ENCODE data around the gene RAP1GAP2. TPM values are rescaled to one million over a fixed set of nuclear protein-coding genes. Genes with fewer than 3 reads are reported as not detected.
"Not testable (repeated sequence)": the region's sequence is repeated elsewhere in the genome, so short reads cannot be mapped to it uniquely, and the experiment has no call there.

RAP1GAP2 gene
- polyA plus RNA-seq, 4 donors: 17.6 to 32.1 (median 25.0) TPM

DNA sequence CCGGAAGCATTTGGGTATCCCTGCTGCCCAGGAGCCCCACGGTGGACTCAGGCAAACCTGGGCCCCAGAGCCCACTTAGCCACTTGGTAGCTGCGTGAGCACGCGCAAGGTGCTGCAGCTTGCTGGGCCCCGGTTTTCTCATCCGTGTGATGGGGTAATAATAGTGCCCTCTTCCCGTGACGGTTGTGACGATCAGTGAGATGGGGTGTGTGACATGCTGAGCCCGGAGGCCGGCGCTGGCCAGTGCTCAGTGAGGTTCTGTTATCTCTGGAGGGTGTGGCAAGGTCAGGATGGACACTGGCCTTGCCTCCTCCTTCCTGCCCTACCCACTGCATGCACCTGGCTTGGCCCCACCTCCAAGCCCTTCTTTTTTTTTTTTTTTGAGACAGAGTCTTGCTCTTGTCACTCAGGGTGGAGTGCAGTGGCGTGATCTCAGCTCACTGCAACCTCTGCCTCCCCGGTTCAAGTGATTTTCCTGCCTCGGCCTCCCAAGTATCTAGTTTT lies 82.6 kb downstream of the RAP1GAP2 start:
- DNase-seq (ENCODE audit: low read depth in 4 of 4, low spot score in 2 of 4): no peak

DNA sequence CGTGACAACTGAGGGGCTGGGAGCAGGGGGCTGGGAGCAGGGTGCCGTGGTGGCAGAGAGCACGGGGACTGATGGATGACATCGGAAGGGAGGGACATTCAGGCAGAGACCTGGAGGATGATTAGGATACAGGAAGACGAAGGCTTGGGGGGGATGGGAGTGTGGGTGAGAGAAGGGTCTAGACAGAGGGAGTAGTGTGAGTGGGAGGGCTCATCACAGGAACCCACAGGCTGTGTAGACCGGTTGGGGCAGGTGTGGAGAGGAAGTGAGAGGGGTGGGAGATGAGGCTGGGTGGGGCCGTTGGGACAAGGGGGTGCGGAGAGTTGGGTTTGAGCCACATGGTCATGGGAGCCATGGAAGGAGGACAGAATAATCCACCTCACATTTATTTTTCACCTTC lies 83.8 kb downstream of the RAP1GAP2 start:
- DNase-seq (ENCODE audit: low read depth in 4 of 4, low spot score in 2 of 4): no peak

DNA sequence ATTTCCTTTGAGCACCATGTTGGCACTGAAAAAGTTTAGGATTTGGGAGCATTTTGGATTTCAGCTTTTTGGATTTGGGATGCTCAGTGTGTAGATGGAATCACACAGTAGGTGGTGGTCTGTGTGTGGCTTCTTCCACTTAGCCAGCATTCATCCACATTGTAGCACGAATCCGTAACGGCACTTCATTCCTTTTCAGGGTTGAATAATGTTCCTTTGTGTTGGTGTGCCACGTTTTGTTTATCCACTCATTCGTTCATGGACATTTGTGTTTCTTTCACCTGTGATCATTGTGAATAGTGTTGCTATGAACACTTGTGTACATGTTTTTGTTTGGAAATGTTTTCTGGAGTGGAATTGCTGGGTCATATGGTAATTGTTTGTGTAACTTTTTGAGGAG lies 85.1 kb downstream of the RAP1GAP2 start:
- DNase-seq (ENCODE audit: low read depth in 4 of 4, low spot score in 2 of 4): no peak

DNA sequence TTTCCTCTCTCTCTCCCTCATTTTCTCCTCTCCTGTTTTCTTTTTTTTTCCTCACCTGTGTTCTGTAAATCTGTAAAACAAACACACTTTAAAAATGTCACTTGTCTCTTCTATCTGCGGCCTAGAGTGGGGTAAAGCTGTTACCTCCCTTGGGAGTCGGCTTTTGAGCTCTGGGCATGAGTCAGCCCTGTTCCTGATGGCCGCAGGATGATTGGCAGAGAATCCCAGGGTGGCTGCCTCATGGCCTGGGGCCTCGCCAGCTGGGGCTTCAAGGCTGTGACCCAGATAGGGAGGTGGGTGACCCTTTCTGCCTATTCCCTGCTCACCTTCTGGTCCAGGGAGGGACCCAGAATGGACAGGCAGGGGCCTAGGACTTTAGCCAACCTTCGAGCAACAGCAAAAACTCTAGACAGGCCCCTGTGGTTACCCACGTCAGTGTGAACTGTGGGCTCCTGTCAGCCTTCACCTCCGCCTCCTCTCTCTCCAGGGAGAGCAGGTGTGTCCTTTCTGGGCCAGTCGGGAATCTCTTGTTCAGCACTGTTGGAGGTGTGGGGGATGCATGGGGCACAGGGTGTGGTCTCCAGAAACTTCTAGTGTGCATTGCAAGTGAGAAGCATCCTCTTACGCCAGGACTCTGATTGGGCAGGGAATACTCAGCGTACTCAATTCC lies 87.4 kb downstream of the RAP1GAP2 start:
- no peak for DNase-seq (ENCODE audit: low read depth in 4 of 4, low spot score in 2 of 4)

DNA sequence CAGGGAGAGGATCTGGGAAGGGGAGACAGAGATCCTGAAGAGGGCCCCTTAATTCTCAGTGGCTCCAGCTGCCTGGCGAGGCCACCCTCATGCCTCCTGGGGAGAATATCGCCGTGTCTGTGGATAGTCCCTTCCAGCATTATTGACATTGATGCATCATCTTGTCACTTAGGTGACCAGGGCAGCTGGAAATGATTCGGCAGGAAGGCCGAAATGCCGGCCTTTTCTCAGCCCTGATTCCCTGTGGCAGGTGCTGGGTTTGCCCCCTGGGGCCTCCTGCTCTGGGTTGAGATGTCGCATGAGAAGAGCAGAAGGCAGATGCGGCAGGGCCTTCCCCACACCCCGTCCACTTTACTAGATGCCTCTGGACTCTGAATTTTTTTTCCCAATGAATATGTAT lies 89.5 kb downstream of the RAP1GAP2 start:
- no peak for DNase-seq (ENCODE audit: low read depth in 4 of 4, low spot score in 2 of 4)

DNA sequence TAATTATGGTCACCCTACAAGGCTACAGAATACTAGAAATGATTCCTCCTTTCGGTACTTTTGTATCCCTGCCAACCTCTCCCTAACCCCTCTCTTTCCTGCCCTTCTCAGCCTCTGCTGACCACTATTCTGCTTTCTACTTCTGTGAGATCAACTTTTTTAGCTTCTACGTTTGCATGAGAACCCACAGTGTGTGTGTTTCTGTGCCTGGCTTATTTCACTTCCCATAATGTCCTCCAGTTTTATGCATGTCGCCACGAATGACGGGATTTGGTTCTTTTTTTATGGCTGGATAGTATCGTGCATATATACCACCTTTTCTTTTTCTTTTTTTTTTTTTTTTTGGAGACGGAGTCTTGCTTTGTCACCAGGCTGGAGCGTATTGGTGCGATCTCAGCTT lies 92.1 kb downstream of the RAP1GAP2 start:
- DNase-seq (ENCODE audit: low read depth in 4 of 4, low spot score in 2 of 4): no peak

DNA sequence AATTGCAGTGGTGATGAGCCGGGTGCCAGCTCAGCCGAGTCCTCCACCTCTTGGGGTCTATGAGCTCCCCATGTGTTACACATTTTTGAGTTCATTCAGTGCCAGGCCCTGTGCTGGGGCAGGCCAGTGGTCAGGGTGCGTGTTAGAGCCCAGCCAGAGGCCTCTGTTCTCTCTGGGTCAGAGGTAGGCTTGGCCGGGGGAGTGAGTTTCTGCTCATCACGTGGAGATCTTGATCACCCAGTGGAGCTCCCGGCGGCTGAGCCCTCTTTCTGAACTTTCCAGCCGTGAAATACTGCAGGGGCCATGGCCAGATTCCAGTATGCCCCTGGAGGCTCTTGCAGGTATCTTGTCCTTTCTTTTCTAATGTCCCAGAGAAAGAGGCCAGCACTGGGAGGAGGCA lies 93.0 kb downstream of the RAP1GAP2 start:
- no peak for DNase-seq (ENCODE audit: low read depth in 4 of 4, low spot score in 2 of 4)

DNA sequence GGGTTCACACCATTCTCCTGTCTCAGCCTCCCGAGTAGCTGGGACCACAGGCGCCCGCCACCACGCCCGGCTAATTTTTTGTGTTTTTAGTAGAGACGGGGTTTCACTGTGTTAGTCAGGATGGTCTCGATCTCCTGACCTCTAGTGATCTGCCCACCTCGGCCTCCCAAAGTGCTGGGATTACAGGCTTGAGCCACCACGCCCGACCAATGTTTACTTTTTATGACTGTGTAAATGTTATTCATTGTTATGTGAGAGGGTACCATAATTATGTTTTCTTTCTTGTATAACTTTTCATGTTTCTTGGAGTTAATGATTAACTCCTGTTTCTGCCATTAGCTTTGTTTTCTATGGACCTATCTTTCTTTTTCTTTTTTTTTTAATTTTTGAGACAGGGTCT lies 94.5 kb downstream of the RAP1GAP2 start:
- DNase-seq (ENCODE audit: low read depth in 4 of 4, low spot score in 2 of 4): not testable (repeated sequence)

DNA sequence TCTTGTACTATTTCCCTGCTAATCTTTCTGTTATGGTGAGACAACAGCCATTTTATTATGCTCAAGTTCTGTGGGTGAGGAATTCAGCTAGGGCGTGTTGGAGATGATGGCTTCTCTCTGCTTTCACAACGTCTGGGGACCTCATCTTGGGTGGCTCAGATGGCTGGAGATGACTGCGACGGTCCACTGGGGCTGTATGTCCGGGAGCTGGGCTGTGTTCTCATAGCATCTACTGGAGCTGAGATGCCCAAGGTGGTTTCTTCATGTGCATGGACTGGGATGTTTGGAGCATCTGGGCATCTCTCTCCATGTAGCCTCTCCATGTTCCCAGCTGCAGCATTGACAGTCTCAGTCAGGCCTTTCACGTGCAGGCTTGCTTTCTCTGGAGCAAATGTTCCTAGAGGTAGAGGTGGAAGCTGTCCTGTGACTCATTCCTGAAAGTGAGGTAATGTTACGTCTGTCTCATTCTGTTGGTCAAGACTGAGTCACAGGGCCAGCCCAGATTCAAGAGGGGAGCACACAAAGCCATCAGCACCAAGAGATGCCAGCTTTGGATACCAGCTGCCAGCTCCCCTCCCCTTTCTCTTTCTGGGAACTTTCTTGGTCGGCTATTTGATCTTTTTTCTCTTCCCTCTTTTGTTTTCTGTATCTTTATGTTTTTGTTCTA lies 96.2 kb downstream of the RAP1GAP2 start:
- DNase-seq (ENCODE audit: low read depth in 4 of 4, low spot score in 2 of 4): no peak

DNA sequence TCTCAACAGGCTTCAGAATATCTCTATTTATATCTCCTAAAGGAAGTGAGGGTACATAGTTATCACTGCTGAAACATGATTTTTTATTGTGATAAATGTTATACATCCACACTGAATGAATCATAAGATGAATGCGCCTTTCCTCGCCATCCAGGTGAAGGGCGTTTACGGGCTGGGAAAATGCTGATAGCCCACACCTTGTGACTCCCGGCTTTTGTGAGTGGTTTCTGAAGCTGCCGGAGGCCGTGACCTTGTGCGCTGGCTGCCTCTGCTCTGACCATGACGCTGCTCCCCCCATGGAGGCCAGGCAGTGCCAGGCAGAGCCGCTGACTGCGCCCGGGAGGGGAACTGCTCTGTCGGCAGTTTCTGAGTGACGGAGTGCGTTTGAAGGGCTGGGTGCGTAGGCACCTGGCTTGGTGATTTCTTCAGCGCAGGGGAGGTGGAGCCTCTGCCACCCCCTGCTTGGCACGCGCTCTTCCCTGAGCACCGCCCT lies 97.2 kb downstream of the RAP1GAP2 start:
- no peak for DNase-seq (ENCODE audit: low read depth in 4 of 4, low spot score in 2 of 4)

DNA sequence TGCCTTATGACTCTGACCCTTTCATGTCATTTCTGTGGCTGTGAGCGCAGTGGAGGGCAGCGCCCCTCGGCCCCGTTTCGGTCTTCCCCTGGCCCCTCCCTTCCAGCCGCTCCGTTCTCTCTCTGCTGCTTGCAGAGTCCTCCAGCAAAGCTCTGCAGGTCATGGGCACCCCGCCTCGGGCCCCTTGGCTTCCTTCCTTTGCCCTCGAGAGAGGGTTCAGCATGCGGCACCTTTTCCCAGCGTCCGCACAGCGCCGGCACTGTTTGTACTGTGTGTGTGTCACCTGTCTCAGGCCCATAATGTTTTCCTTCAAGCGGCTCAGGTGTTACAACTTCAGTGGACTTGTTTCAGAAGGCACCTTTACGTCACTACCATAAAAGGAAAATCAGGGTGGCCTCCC lies 98.5 kb downstream of the RAP1GAP2 start:
- no peak for DNase-seq (ENCODE audit: low read depth in 4 of 4, low spot score in 2 of 4)

DNA sequence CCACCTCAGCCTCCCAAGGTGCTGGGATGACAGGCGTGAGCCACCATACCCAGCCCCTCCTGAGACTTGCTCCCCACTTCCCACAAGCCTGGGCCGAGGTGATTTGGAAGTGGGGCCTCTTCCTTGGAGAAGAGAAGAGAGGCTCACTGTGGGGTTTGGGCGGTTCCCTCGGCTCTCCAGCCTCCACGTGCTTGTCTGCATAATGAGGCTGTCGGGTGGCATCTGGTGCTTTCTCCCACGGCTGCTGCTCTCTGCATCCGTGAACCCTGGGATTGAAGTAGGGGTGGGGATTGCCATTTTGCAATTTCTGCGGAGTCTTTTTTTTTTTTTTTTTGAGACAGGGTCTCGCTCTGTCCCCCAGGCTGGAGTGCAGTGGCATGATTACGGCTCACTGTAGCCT lies 101.4 kb downstream of the RAP1GAP2 start:
- DNase-seq (ENCODE audit: low read depth in 4 of 4, low spot score in 2 of 4): no peak

DNA sequence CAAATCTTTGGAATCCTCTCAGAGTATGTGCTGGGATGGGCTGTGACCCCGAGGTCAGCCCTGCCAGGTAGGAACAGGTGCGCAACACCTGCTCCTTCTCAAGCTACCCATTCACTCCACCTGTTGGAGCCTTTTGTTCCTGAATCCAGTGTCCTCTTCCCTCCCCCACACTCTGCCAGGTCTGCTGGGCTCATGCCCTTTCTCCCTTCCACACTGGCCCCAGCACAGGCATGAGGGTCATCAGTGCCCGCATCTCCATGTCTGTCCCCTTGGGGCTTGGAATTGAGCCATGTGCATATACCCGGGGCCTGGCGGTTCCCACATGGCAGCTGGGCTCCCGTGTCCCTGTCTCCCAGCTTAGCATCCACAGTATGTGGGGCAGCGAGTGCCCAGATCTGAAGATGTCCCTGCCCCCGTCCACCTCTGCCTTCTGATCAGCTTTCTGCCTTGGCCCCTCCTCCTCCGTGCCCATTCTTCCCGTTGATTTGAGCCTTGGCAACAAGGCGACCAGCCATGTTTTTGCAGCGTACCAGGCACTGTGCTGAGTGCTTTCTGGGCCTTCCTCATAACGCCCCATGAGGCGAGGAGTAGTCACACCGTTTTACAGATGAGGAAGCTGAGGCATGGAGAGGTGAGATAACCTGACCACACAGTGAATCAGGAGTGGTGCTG lies 102.2 kb downstream of the RAP1GAP2 start:
- DNase-seq (ENCODE audit: low read depth in 4 of 4, low spot score in 2 of 4): no peak

DNA sequence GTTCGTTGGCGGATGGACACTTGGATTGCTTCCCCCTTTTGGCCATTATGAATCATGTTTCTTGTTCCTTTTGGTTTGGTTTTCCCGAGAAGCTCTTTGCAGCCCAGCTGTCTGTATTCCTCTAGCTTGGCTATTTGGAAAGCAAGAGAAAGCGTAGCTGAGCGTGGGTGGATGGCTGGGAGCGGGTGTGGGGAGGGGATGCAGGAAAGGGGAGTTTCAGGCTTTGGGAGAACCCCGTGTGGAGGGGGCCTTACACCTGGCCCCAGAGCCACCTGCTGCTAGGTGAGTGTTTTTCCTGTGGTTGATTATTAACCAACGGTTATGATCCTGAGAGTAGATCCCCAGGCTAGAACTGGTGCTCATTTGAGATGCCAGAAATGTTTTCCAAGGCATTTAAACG lies 103.7 kb downstream of the RAP1GAP2 start:
- DNase-seq (ENCODE audit: low read depth in 4 of 4, low spot score in 2 of 4): peak in 1 of 4 donors; percentile 48

DNA sequence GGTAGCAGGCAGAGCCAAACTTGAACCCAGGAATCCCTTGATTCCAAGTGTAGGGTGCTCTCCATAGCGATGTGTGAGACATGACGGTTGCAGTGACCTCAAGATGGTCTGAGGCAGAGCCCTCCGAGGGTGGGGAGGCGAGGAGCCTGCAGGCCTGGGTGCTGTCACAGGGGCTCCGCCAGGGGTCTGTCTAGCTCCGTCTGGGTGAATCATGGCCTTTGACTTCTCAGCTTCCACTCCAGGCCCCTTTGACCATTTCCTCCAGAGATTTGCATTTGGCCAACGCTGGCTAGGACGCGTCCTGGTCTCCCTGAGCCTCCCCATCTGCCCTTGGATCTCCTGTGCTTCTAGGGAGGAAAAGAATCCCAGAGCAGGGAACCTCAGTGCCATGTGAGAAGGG lies 104.6 kb downstream of the RAP1GAP2 start:
- no peak for DNase-seq (ENCODE audit: low read depth in 4 of 4, low spot score in 2 of 4)

DNA sequence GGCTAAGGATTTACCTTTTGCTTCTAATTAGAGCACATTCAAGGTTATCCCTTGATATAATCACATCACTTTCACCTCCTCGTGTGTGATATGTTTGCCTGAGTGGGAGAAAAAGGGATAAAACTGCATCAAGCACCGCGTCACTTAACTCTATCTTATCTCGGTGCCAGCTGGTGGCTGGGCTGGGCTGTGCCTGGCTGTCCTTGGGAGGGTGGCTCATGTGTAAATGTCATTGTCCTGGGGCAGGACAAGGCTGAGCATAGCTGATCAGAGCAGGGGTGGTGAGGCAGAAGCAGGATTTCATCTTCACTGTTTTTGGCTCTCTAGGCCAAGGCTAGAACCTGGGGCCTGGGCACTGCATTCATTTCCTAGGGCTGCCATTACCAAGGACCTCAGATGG lies 105.3 kb downstream of the RAP1GAP2 start:
- DNase-seq (ENCODE audit: low read depth in 4 of 4, low spot score in 2 of 4): no peak

DNA sequence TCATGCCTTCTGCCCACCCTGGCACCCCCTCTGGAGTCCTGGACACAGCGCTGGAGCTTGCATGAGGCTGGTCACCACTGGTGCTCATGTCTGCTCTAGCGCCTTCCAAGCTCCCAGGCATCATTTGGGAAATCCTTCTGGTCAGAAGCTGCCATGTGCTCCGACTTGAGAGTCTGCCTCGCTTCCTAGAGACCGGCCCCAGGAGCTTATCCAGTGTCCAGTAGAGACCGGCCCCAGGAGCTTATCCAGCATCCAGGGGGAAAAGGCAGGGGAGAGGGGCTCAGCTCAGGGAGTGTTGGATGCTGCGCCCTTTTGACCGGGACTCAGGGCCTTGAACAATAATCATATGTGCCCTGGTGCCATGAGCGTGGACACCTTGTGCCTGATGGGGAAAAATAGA lies 106.3 kb downstream of the RAP1GAP2 start:
- no peak for DNase-seq (ENCODE audit: low read depth in 4 of 4, low spot score in 2 of 4)

DNA sequence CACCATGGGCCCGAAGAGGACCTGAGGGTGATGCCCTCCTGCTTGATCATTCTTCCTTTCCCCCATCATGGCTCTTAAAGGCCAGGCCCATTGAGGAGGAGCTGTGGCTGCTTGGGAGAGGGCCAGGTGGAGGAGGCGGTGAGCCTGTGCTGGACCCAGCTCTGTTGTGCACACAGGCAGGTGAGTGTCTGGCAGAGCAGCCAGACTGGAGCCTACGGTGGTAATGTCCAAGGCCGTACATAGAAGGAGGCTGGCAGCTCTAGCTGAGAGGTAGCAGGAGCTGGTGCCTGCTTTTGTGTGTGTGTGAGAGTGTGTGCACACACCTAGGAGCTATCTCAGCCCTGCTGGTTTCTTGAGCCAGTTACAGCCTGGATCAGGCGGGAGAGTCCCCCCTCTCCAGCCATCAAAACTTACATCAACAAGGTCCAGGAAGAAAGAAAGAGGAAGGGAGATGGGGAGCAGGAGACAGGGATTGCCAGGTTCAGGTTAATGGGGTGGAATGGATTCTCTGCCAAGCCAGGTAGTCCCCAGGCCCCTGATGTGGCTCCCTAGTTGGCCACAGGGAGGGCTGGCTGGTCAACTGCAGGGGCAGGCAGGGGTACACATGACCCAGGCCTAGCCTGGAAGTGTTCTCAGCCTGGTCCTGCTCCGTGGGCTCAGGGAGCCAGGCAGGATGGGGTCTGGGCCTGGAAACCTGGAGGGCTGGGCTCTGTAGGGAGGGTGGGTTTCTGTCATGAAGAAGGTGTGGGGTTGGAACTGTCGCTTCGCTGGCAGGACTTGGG lies 107.1 kb downstream of the RAP1GAP2 start:
- DNase-seq (ENCODE audit: low read depth in 4 of 4, low spot score in 2 of 4): no peak

DNA sequence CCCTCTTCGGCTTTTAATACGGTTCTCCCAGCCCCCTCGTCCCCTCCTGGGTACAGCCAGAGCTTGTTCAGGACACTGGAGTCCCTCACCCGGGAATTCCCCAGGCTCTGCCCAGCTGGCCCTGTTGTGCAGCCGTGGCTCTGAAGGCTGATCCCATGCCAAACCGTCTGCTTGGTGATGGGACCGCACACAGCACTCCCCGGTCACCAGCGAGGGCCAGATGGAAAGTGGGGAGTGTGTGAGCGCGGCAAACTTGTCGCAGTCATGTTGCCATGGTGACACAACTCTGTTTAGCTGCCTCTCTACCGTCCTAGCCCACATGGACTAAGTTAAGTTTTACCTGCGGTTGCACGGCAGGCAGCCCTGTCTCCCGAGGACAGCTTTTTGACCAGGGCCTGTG lies 107.9 kb downstream of the RAP1GAP2 start:
- DNase-seq (ENCODE audit: low read depth in 4 of 4, low spot score in 2 of 4): peak in 2 of 4 donors; percentile 41 to 49

DNA sequence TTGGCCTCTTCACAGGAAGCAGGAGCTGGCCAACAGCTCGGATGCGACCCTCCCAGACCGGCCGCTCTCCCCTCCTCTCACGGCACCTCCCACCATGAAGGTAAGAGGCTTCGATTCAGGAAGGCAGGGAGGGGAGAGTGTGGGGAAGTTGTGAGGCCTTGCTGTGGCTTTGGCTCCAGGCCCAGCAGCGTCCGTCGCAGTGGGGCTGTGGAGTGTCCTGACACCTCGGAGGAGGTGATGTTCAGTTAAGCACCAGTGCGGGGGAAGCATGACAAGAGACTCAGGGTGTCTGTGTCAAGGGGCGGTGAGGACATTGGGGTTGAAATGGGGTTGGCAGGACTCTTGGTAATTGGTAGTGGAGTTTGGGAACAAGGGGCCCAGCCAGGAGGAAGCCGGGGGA lies 109.0 kb downstream of the RAP1GAP2 start:
- no peak for DNase-seq (ENCODE audit: low read depth in 4 of 4, low spot score in 2 of 4)
